Activated T-helper 1 cell treated with Interleukin-2 at 50 U/mL for 16 hours (primary cell): ENCODE results near the gene GRK2.
"Not testable (repeated sequence)": the region's sequence is repeated elsewhere in the genome, so short reads cannot be mapped to it uniquely, and the experiment has no call there.

Experiments
- DNase-seq: peaks from one replicate; pipeline ENCODE4 v3.0.0-alpha.2; 2020; ENCODE audit warnings: low read depth

Gene GRK2

DNA sequence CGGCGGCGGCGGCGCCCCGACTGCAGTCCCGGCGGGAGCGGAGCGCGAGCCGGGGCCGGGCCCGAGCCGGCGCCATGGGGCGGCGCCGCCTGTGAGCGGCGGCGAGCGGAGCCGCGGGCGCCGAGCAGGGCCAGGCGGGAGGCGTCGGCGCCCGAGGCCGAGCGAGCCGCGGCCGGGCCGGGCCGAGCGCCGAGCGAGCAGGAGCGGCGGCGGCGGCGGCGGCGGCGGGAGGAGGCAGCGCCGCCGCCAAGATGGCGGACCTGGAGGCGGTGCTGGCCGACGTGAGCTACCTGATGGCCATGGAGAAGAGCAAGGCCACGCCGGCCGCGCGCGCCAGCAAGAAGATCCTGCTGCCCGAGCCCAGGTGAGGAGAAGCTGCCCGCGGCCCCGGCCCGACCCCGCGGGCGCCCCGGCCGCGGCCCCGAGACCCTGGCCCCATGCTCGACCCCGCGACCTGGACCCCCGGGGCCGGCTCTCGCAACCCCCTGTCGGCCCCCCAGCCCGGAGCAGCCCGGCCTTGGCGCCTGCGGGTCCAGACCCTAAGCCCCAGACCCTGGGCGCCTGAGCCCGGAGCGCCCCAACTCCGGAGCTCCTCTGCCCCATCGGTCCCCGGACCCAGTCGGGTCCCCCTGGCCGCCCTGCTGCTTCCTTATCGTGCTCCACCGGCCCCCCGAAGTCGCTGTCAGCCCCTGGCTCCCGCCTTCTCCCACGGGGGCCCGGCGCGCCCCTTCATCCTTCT lies at the start of gene GRK2:
TSS of gene GRK2 (plus strand) at position 25 of the 739 bp plus-strand sequence. CDS start at position 252, 227 bp downstream.
- no peak for DNase-seq

DNA sequence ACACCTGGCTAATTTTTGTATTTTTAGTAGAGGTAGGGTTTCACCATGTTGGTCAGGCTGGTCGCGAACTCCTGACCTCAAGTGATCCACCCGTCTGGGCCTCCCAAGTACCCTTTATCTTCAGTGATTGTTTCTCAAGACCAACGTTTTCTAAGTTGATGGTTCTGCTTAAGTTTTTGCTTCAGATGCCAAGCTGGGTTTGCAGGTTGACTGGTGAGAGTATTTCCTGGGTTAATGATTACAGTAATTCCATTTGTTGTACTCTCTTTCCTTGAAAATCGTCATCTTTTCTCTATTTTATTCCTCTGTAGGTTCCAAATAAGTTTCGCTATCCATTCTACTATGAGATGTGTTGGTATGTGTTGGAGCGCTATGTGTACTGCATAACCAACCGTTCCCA lies 38.5 kb upstream of the GRK2 start:
- no peak for DNase-seq

DNA sequence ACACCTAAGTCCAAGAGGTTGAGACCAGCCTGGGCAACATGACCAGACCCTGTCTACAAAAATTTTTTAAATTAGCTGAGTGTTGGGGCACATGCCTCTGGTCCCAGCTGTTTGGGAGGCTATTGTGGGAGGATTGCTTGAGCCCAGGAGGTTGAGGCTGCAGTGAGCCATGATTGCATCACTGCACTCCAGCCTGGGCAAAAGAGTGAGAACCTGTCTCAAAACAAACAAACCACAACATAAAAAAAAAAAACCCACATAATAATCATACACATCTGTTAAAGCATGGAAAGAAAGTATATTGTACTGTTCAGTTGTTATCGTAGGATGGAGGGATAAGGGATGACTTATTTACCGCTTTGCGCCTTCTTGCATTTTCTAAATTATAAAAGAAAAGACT lies 35.9 kb upstream of the GRK2 start:
- no peak for DNase-seq

DNA sequence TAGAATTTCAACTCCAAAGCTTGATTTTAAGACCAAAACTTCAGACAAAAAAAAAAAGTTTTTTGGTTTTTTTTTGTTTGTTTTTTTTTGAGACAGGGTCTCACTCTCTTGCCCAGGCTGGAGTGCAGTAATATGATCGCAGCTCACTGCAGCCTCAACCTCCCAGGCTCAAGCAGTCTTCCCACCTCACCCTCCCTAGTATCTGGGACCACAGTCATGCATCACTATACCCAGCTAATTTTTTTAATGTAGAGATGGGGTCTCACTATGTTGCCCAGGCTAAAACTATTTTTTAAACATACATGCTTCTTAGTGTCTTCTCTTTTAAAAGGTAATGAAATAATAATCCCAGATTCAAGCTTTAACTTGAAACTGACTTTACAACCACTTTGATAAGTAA lies 35.4 kb upstream of the GRK2 start:
- no peak for DNase-seq

DNA sequence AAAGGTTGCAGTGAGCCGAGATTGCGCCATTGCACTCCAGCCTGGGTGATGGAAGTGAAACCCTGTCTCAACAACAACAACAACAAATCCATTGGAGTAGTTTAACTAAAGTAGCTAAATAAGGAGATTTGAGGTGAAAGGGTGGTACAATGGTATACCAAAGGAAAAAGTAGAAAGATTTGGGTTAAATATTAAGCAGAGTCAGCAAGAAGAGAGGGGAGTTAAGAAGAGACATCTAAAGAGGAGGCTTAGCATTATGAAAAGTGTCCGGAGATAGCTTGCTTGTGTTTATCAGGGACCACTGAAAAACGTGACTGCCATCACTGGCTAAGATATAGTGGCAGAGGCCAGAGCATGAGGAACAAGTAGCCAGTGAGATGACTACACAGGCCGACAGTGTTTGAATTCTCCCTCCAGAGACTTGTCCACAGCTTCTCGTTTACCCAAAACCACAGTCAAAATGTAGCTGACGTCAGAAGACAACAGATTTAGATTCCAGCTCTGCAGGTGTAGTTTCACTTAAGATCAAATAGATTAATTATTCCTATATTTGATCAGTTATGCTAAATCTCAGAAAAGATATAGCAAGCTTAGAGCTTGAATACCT lies 32.6 kb upstream of the GRK2 start:
- no peak for DNase-seq

DNA sequence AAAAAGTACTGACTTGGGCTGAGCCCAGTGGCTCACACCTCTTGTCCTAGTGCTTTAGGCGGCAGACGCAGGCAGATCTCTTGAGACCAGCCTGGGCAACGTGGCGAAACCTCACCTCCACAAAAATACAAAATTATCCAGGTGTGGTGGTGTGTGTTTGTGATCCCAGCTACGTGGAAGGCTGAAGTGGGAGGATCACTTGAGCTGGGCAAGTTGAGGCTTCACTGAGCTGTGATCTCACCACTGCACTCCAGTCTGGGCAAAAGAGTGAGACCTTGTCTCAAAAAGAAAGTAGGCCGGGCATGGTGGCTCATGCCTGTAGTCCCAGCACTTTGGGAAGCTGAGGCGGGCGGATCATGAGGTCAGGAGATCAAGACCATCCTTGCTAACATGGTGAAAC lies 31.7 kb upstream of the GRK2 start:
- not testable (repeated sequence) for DNase-seq

DNA sequence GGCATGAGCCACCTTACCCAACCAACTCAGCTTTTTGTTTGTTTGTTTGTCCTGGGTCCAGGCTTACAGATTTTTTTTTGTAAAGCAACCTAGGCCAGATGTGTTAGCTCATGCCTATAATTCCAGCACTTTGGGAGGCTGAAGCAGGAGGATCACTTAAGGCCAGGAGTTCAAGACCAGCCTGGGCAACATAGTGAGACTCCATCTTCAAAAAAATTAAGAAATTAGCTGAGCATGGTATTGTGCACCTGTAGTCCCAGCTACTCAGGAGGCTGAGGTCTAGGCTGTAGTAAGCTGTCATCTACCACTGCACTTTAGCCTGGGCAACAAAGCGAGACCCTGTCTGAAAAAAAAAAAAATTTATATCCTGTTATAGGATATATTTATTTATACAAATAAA lies 28.7 kb upstream of the GRK2 start:
- DNase-seq, result no peak

DNA sequence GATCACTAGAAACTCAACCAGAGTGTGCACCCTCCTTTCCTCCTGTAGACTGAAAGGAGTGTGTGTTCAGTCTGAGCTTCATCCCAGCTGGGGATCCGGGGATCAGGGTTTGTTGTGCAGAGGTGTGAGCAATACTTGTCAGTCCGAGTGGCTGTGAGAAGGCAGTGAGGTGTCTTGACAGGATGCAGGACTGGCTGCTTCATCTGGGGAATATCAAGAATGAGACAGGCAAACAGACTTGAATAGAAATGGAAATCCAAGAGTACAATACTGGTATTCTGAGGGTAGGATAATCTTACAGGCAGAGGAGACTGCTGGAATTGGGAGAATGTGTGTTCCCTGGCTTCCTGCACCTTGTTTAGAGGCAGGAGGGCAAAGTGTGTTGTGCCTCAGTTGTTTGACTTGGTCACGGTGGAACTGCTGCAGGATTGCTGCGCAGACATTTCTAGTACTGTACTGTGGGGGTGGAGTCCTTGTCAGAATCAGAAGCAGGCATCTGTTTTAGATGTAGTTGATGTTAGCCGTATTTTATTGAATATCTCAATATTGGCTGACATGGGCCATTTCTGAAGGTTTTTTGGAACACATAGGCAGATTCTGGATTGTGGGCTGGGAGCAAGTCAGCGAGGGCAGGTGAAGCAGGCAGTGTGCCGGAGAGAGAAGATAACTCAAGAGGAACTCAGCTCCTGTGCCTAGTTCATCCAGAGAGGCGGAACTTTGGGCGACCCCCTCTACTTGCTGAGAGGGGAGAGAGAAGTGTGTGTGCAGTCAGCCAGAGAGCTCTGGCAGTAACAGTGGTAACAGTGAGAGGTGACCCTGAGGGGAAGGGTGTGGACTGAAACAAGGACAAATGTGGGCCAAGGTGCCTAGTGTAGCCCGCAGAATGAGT lies 27.1 kb upstream of the GRK2 start:
- no peak for DNase-seq

DNA sequence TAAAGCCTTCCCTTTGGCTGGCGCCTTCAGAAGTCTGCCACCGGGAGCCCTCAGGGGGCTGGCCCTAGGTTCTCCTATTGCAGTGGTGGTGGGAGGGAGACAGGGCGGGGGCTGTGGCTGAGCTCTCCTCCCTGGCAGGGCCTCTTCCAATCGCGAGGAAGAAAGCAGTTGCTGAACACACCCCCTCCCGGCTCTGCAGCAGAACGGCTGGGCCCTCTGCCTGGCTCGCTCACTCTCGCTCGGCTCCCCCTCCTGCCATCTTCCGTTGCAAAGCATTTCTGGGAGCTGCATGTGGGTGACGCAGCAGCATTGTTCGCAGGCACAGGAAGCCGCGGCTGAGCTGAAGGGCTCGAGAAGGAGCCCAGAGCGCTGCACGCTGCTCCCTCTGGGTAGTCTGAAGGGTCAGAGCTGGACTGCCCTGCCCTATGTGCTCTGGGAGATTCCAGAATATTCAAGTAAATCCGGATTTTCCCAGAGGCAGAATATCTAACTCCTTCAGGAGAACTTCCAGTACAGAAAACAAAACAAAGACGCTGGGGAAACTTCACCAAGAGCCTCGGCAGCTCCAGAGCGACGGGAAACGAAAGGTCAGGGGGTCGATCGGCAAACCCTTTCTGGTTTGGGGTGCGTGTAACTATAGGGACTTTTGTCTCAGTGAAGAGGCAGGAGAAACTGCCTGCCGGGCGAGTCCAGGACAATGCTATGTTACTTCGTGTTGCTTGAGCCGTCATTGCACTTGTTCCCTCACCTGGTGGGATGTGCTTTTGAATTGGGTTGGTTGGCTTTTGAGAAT lies 26.3 kb upstream of the GRK2 start:
- peak; percentile 93 for DNase-seq

DNA sequence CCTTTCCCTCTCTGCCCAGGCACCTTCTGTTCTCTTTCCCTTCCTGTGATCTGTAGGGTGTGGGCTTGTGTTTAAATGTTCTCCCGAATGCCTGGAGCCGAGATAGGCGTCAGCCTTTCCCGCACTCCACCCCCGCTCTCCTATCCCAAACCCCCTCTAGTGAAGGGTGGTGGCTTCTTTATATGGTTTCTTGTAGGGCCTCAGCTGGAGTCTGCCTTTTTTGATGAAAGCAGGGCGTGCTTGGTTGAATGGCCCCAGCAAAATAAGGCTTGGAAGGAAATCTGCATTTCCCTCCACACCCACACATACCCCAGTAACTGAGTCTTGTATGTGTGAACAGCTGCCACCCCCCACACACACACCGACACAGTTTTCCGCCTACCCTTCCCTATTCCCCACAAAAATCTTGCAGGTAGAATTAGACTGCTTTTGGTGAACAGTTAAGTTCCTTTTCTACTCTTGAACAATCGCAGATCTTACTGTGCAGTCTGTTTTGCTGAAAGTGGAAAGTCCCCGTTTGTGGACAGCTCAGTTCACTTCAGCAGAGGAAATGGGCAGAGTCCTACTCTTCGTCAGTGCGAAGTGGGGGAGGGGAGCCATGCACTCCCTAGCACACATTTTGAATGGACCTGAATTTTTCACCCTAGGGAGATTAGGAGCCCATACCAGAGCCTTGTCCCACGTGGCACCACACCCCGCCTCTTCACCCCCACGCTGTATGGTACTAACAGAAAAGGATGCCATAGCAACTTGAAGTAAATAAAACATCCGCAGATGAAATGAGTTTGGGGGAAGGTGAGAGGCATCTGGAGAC lies 25.5 kb upstream of the GRK2 start:
- DNase-seq, result peak; percentile 62

DNA sequence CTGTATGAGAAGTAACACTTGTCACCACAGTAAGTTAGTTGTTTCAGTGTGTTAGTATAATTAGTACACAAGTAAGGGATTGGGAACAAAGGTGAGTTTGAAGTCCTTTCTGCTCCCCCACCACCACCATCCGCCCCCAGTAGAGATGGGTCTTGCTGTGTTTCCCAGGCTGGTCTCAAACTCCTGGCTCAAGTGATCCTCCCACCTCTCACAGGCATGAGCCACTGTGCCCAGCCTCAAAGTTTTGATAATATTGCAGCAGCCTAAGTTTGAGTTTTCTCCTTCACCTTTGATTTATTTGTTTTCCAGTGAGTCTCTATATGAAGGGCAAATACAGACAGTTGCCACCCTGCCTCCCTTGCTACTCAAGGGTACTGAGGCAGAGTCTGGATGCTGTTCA lies 23.7 kb upstream of the GRK2 start:
- DNase-seq, result no peak

DNA sequence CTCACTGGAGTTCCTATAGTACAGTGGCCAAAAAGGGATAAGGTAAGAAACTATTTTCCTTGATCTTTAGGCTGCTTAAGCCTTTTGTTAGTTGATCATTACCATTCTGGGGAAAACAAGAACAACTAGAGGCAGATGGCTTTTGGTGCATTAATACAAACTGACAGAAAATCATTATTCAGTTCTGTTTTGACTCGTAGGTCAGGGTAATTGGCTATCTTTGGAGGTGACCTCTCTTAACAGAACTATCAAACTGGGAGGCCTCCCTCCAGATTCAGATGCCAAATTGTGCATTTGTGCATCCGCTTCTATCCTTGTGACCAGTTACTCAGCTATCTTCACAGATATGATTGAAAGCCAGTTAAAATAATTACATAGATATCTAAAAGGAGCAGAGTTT lies 23.2 kb upstream of the GRK2 start:
- no peak for DNase-seq

DNA sequence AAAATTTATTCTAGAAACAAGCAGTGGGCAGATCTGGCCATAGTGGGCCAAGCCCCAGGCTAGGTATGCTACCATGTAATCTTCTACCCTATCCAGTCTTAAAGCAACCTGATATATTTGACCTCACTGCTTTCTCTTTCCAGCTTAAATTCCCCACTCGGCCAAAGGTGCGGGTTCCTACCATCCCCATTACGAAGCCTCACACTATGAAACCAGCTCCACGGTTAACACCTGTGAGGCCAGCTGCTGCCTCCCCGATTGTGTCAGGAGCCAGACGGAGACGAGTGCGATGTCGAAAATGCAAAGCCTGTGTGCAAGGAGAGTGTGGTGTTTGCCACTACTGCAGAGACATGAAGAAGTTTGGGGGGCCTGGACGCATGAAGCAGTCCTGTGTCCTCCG lies 21.2 kb upstream of the GRK2 start:
- no peak for DNase-seq

DNA sequence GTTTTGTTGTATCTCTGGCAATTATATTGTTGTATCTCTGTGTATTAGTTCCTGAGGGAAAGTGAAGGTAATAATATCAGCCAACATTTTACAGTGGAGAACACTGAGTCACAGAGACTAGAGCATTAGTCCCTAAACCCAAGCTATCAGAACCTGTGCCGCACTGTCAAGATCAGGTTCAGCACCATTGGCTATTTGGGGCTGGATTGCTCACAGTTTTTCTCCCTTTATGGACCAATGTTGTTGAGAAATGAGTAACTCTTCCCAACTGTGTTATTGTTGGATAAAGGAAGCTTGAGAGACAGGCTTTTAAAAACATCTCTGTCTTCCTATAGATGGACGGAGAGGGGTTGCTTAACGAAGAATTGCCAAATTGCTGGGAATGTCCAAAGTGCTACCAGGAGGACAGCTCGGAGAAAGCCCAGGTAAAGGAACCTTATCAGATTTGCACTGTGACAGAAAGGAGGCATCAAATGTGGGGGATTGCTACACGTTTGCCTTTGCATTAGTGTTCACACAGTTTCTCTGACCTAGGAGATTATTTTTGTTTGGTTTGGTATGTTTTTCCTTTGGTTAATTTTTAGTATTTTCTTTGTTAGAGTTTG lies 18.2 kb upstream of the GRK2 start:
- DNase-seq, result no peak

DNA sequence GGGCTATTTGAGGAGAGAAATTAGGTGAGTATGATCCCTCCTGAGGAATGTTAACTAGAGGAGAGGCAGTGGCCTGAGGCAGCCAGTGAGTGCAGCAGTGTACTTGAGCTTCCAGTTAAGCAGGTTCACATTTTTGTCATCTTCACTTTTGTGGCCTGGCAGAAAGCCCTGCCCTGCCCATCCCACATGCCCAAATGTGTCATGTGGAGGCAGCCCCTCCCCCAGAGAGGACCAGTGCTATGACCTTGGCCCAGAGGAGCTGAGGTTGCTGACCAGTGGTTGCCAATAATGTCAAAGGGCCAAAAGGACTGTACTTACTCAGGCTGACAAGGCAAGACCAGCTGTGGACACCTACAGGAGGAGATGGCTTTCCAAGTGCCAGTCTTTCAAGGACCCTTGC lies 17.6 kb upstream of the GRK2 start:
- DNase-seq, result no peak

DNA sequence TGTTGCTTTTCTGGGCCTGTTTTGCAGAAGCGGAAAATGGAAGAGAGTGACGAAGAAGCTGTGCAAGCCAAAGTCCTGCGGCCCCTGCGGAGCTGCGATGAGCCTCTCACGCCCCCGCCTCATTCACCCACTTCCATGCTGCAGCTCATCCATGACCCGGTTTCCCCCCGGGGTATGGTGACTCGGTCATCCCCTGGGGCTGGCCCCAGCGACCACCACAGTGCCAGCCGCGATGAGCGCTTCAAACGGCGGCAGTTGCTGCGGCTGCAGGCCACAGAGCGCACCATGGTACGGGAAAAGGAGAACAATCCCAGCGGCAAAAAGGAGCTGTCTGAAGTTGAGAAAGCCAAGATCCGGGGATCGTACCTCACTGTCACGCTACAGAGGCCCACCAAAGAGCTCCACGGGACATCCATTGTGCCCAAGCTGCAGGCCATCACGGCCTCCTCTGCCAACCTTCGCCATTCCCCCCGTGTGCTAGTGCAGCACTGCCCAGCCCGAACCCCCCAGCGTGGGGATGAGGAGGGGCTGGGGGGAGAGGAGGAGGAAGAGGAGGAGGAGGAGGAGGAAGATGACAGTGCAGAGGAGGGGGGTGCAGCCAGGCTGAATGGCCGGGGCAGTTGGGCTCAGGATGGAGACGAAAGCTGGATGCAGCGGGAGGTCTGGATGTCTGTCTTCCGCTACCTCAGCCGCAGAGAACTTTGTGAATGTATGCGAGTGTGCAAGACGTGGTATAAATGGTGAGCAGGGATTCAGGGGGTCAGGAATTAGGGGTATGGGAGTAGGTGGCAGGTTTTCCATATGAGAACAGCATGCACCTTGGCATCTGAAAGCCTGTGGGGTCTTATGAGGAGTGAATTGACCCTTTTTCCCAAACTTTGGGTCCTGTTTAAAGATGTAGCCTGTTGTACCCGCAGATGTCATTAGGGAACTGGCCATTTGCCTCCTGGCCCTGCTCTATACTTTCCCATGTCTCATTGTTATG lies 15.9 kb upstream of the GRK2 start:
- DNase-seq, result no peak

DNA sequence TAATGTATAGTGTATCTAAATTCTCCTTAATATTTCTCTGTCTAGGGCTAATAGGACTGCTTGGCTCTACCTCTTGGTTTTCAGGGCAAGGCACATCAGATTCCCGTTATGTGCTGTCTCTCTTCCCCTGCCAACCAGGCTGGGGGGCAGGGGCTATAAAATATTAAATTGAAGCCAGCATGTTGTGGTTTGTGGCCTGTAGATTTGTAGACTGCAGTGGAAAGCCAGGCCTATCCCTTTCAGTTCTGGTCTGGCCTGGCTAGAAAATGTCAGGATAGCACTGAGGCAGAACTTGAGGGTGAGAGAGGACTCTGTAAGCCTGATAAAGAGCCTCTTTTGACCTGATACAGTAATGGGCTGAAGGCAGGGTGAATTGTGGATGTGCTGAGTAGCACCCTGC lies 14.4 kb upstream of the GRK2 start:
- no peak for DNase-seq

DNA sequence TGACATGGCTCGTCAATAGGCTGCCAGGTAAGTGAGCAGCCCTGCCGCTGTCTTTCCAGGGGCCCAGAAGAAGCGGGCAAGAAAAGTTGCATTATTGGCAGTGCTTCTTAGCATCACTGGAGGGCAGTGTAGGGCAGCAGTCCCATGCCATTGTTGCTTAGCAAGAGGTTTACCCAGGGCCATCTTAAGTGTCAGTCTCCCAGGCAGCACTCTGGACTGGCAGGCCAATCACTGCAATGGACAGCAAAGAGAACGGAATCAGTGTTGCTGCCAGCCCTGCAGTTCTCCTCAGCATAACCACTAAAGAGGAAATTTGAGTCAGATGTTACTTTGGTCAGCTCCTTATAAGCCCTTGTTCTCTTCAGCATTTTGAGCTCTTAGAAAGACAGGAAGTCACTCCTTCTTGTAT lies 13.4 kb upstream of the GRK2 start:
- DNase-seq, result no peak

DNA sequence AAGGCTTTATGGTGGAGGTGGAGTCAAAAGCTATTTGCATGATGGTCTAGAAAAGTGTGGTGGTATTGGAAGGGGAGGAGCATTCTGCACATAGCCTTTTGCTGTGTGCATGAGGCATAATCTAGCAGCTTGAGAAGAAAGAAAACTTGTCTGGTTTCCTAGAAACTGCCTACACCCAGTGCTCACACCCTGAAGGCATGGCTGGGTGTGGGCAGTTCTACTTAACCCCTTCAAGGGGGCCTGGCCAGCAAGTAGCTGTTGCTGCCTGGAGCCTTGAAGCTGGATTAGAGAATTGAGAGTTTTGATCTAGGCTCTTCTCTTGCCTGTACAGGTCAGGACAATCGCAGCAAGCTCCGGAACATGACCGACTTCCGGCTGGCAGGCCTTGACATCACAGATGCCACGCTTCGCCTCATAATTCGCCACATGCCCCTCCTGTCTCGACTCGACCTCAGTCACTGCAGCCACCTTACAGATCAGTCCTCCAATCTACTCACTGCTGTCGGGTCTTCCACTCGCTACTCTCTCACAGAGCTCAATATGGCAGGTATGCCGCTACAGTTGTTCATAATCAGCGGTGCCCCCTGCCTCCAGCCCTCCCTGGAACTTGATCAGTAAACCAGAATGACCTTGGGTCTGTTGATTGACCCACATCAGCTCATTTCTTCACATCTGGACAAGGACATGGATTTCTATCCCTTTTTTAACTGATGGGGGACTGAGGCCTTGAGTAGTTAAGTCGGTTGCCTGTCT lies 12.2 kb upstream of the GRK2 start:
- DNase-seq, result no peak
